HepG2 (cell line): Measurements from ENCODE around the gene HS3ST5. TPM values are rescaled to one million over a fixed set of nuclear protein-coding genes. Genes with fewer than 3 reads are reported as not detected.

Experiments
- ATAC-seq: fragments of 200-7000 bp; cut with Tn5 transposase; 3 replicates; pipeline ENCODE4 v1.9.1; 2020; ENCODE audit warnings: mild to moderate bottlenecking, moderate library complexity
- BruUV-seq: library from RNA; stranded (reverse); fragments of 400-500 nt; replicated peaks from 2 replicates; lab custom pipeline; 2021; lab: Mats Ljungman, UMichigan
- CTCF ChIA-PET: fragments of 300-600 bp; formaldehyde crosslinking; extraction: SDS; loops from one replicate; lab custom pipeline; 2021; ENCODE audit warnings: low total read pairs, inconsistent platforms, low intra/inter-chr PET ratio; lab: Yijun Ruan, JAX
- POLR2A ChIA-PET: fragments of 350-600 bp; sonication (Branson Sonifier 250); formaldehyde crosslinking; loops from one replicate; lab custom pipeline; 2020; ENCODE audit warnings: antibody characterized with exemption, inconsistent platforms; lab: Yijun Ruan, JAX
- DNase-seq: peaks from one replicate; pipeline ENCODE4 v3.0.0-alpha.2; 2015; ENCODE audit warnings: low spot score
- FAIRE-seq: peaks from 3 replicates; lab custom pipeline; 2011; peaks lifted over from hg19 to GRCh38; lab: Jason Lieb, UNC
- H2AFZ ChIP-seq: one replicate; pipeline ENCODE4 v1.6.1; 2011; ENCODE audit warnings: low read length, inconsistent platforms
- H3K27ac ChIP-seq: fragments of 300-600 bp; 3 replicates; pipeline ENCODE4 v1.8.0; 2011; ENCODE audit warnings: mixed run types, mild to moderate bottlenecking, mixed read lengths, low read length, inconsistent platforms; ENCODE audit not compliant: insufficient read depth; ENCODE audit errors: extremely low read length
- H3K27me3 ChIP-seq, 2 experiments: fragments of 200-600 bp in 1 of 2; 2 replicates in 1 of 2; 3 replicates in 1 of 2; pipeline versions ENCODE4 v1.6.0 to v1.8.0; 2011; ENCODE audit warnings: low read length in 2 of 2, mild to moderate bottlenecking in 2 of 2, moderate library complexity in 2 of 2, inconsistent platforms in 1 of 2; ENCODE audit not compliant: insufficient read depth in 2 of 2, control insufficient read depth in 1 of 2
- H3K36me3 ChIP-seq, 2 experiments: fragments of 200-600 bp in 1 of 2; replicated peaks in 1 of 2; 2 replicates in 1 of 2; 3 replicates in 1 of 2; pipeline versions ENCODE4 v1.5.1 to v1.8.0; 2011; ENCODE audit warnings: low read length in 2 of 2, inconsistent platforms in 1 of 2; ENCODE audit not compliant: insufficient read depth in 2 of 2, control insufficient read depth in 1 of 2
- H3K4me1 ChIP-seq: 2 replicates; pipeline ENCODE4 v1.5.1; 2012; ENCODE audit warnings: low read length, inconsistent platforms; ENCODE audit not compliant: insufficient read depth
- H3K4me2 ChIP-seq: 2 replicates; pipeline ENCODE4 v1.6.0; 2011; ENCODE audit warnings: low read depth, low read length, inconsistent platforms
- H3K4me3 ChIP-seq, 3 experiments: fragments of 200-600 bp in 1 of 3; sonication (generic), shearing (Covaris generic) in 1 of 3; replicated peaks in 1 of 3; 2 replicates each; pipeline ENCODE4 v1.5.1; 2011 to 2016; ENCODE audit warnings: low read length in 3 of 3, inconsistent platforms in 2 of 3, low read depth in 2 of 3, mild to moderate bottlenecking in 2 of 3, control low read depth in 1 of 3, mixed read lengths in 1 of 3; ENCODE audit not compliant: insufficient read depth in 1 of 3
- H3K79me2 ChIP-seq: one replicate; pipeline ENCODE4 v1.6.1; 2011; ENCODE audit warnings: low read length, inconsistent platforms; ENCODE audit not compliant: insufficient read depth
- H3K9ac ChIP-seq: 2 replicates; pipeline ENCODE4 v1.6.0; 2011; ENCODE audit warnings: mild to moderate bottlenecking, low read depth, low read length, inconsistent platforms; ENCODE audit not compliant: insufficient read depth
- H3K9me3 ChIP-seq: 2 replicates; pipeline ENCODE4 v1.5.1; 2012; ENCODE audit warnings: mild to moderate bottlenecking, low read length
- H4K20me1 ChIP-seq: 2 replicates; pipeline ENCODE4 v1.6.0; 2011; ENCODE audit warnings: inconsistent platforms, mild to moderate bottlenecking, low read length, moderate library complexity; ENCODE audit not compliant: insufficient read depth
- AKAP8 ChIP-seq: sonication (generic); formaldehyde crosslinking; IDR thresholded peaks from 2 replicates; pipeline ENCODE4 v1.5.1; 2020; ENCODE audit warnings: mild to moderate bottlenecking, missing genetic modification reagents
- BCLAF1 ChIP-seq: fragments of 450-650 bp; IDR thresholded peaks from 2 replicates; pipeline ENCODE4 v1.6.1; 2017; ENCODE audit warnings: mild to moderate bottlenecking
- EEA1 ChIP-seq: sonication (generic); formaldehyde crosslinking; IDR thresholded peaks from 2 replicates; pipeline ENCODE4 v1.5.1; 2020; ENCODE audit warnings: mild to moderate bottlenecking, missing genetic modification reagents, borderline replicate concordance
- FLYWCH1 ChIP-seq: sonication (generic); formaldehyde crosslinking; IDR thresholded peaks from 2 replicates; pipeline ENCODE4 v1.8.1; 2023; ENCODE audit warnings: mild to moderate bottlenecking, missing genetic modification reagents
- HBP1 ChIP-seq: IDR thresholded peaks from 2 replicates; pipeline ENCODE4 v1.6.1; 2016; ENCODE audit warnings: low read depth, control low read depth
- KDM3A ChIP-seq: IDR thresholded peaks from 2 replicates; pipeline ENCODE4 v1.6.1; 2018; ENCODE audit warnings: low read depth, missing compliant biosample characterization
- LCORL ChIP-seq, 2 experiments: fragments of 450-650 bp in 1 of 2; sonication (generic) in 1 of 2; formaldehyde crosslinking in 1 of 2; IDR thresholded peaks; 2 replicates each; pipeline versions ENCODE4 v1.5.0 to v1.6.1; 2017 to 2020; ENCODE audit warnings: antibody characterized with exemption in 1 of 2, missing genetic modification reagents in 1 of 2
- MED13 ChIP-seq: sonication (generic); formaldehyde crosslinking; IDR thresholded peaks from 2 replicates; pipeline ENCODE4 v1.5.0; 2020; ENCODE audit warnings: missing genetic modification reagents
- PRDM15 ChIP-seq: sonication (generic); formaldehyde crosslinking; IDR thresholded peaks from 2 replicates; pipeline ENCODE4 v1.4.0; 2020; ENCODE audit warnings: missing genetic modification reagents
- REST ChIP-seq, 2 experiments: IDR thresholded peaks; 2 replicates each; pipeline ENCODE4 v1.6.1; 2011 to 2012; ENCODE audit warnings: low read length in 2 of 2, borderline replicate concordance in 1 of 2, low read depth in 1 of 2, mild to moderate bottlenecking in 1 of 2, moderate library complexity in 1 of 2
- ZFP41 ChIP-seq: sonication (generic); formaldehyde crosslinking; IDR thresholded peaks from 2 replicates; pipeline ENCODE4 v1.4.0; 2020; ENCODE audit warnings: mild to moderate bottlenecking, missing genetic modification reagents, borderline replicate concordance
- ZNF670 ChIP-seq: sonication (generic); formaldehyde crosslinking; IDR thresholded peaks from 2 replicates; pipeline ENCODE4 v1.8.0; 2022; ENCODE audit warnings: mild to moderate bottlenecking, missing genetic modification reagents, borderline replicate concordance
- ZNF839 ChIP-seq: sonication (generic); formaldehyde crosslinking; IDR thresholded peaks from 2 replicates; pipeline ENCODE4 v1.4.0; 2020; ENCODE audit warnings: missing genetic modification reagents, mild to moderate bottlenecking, borderline replicate concordance
- WGBS: methylation state at CpG from one replicate; pipeline ENCODE4 v1.1.6; 2017; ENCODE audit warnings: low lambda C conversion rate; 5-methylcytosine and 5-hydroxymethylcytosine counted together
- in situ Hi-C: cut with HindIII; loops from 2 replicates; pipeline ENCODE4 v1.10.0; 2017; ENCODE audit warnings: low pct_unique_long_range_greater_than_20kb; ENCODE audit not compliant: extremely low pct_ligation_motif_present
- intact Hi-C: fragments of 100-400 bp; cut with micrococcal nuclease; formaldehyde crosslinking; loops from one replicate; pipeline ENCODE4 v1.10.0; 2022; ENCODE audit not compliant: unreplicated experiment
- polyA plus RNA-seq, 8 experiments: library from polyadenylated mRNA; depleted of rRNA in 3 of 8; stranded (reverse) in 7 of 8; unstranded in 1 of 8; fragments of >200 nt; fragmentation: Illumina TruSeq in 4 of 8; extraction: Trizol in 4 of 8; gene quantifications; 2 replicates each; pipeline versions ENCODE4 v1.2.1 to v1.2.3, GENCODE V29; 2011 to 2016; ENCODE audit warnings: low read depth in 4 of 8, missing spikeins in 1 of 8, mixed read lengths in 1 of 8; ENCODE audit not compliant: insufficient read depth in 1 of 8
- total RNA-seq, 5 experiments: library from RNA; depleted of rRNA; stranded (reverse); fragments of >200 nt; fragmentation: Illumina TruSeq; extraction: Trizol; gene quantifications; 2 replicates each; pipeline ENCODE4 v1.2.3, GENCODE V29; 2016; ENCODE audit warnings: low read depth in 1 of 5

Gene HS3ST5
- total and polyA plus RNA-seq, 2 of the 13 experiments (the other 11 are each of a cell fraction or from before 2014, with no cell fraction given), result 1.1 to 1.6 TPM

GRCh38 chr6:114106020-114106419, 236.8 kb downstream of the HS3ST5 start:
- CTCF ChIA-PET, result no interaction called here
- in situ Hi-C loops, result no loop called here
- TF ChIP-seq MED13 (CRISPR knock-in tag), result no peak
- TF ChIP-seq ZNF670 (CRISPR knock-in tag), result no peak
- TF ChIP-seq HBP1, result no peak
- no peak for TF ChIP-seq AKAP8 (CRISPR knock-in tag)
- TF ChIP-seq FLYWCH1 (CRISPR knock-in tag), result no peak
- no peak for TF ChIP-seq ZNF839 (CRISPR knock-in tag)
- no peak for TF ChIP-seq ZFP41
- no peak for TF ChIP-seq REST (IDR thresholded peaks at IDR 0.05; ENCODE audit: borderline replicate concordance in 1 of 2, low read depth in 1 of 2, low read length in 2 of 2)
- TF ChIP-seq BCLAF1, result no peak
- no peak for TF ChIP-seq KDM3A
- no peak for TF ChIP-seq EEA1 (CRISPR knock-in tag)
- no peak for TF ChIP-seq LCORL (IDR thresholded peaks at IDR 0.05)
- no peak for TF ChIP-seq LCORL (CRISPR knock-in tag; IDR thresholded peaks at IDR 0.05)
- TF ChIP-seq PRDM15 (CRISPR knock-in tag), result no peak

More at GRCh38 chr6:114106020-114106419, 236.8 kb downstream of the HS3ST5 start:
- BruUV-seq, result no TSS peak
- intact Hi-C loops, result loop anchor here (5.0 kb wide), 1 partner anchor 51 kb away; no protein-coding TSS in a partner anchor
- Histone ChIP-seq H3K79me2 (no peaks in the 10 kb centered on the region), H3K27me3 (no peaks in the 10 kb centered on the region), H4K20me1 (no peaks in the 10 kb centered on the region), H3K9ac (no peak overlapping the region), H2AFZ (no peak overlapping the region), H3K27ac (no peak overlapping the region), H3K36me3 (no peaks in the 10 kb centered on the region), H3K9me3 (no peaks in the 10 kb centered on the region), H3K4me2 (no peak overlapping the region), H3K4me1 (peaks cover 10% of the 10 kb centered on the region), H3K4me3 (no peak overlapping the region)
- DNase-seq, result no peak
- WGBS, result 97% methylated on average over 3 of the region's 3 CpGs
- POLR2A ChIA-PET, result no interaction called here
- no peak for FAIRE-seq
- no peak for ATAC-seq
